GM21717 (cell line): Measurements from ENCODE around the gene GAMT.

ENCODE experiments used
- ATAC-seq: cut with Tn5 transposase; IDR thresholded peaks from one replicate; pipeline ENCODE4 v1.9.1; 2021; ENCODE audit warnings: mild to moderate bottlenecking, moderate library complexity; ENCODE audit not compliant: unreplicated experiment

The GAMT gene

DNA sequence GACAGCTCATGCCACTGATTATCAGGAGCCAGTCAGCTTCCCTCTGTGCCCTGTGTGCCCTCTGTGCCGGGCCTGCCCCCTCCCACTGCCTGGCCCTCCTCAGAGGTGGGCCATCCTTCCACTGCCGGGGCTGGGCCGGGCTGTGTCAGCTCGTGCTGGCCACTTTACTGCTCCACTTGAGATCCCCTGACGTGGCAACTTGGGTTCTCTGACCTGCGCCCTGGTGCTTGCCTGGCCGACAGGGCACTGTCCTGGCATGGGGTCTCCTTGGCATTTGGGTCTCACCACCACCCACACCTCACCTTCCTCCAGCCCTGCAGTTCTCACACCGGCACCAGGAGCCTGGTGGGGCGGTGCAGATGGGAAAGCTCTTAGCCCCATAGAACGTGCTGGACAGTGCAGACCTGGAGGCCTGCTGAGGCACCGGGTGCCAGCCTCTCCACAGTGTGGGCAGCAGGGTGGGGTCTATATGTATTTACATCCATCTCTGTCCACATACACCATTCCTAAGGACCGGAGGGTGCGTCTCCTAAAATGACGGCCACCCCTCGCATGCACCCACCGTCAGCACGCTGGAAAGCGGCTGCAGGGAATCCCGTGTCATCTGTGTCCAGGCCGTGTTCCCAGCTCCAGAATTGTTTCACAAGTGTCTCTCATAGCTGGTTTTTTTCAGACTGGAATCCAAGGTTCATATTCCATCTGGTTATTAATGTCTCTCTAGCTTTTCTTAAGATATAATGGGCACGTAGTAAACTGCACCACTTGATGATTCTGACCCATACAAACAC is 17.8 kb upstream of the GAMT start:
- no peak for ATAC-seq

GRCh38 chr19:1418496-1418775 is 17.1 kb upstream of the GAMT start:
- ATAC-seq = no peak

GRCh38 chr19:1417681-1418495 is 16.5 kb upstream of the GAMT start:
- no peak for ATAC-seq

GRCh38 chr19:1417145-1417544 is 15.8 kb upstream of the GAMT start:
- no peak for ATAC-seq

- no peak for ATAC-seq
These were observed 14.9 kb upstream of the GAMT start for GRCh38 chr19:1416014-1416841.

DNA sequence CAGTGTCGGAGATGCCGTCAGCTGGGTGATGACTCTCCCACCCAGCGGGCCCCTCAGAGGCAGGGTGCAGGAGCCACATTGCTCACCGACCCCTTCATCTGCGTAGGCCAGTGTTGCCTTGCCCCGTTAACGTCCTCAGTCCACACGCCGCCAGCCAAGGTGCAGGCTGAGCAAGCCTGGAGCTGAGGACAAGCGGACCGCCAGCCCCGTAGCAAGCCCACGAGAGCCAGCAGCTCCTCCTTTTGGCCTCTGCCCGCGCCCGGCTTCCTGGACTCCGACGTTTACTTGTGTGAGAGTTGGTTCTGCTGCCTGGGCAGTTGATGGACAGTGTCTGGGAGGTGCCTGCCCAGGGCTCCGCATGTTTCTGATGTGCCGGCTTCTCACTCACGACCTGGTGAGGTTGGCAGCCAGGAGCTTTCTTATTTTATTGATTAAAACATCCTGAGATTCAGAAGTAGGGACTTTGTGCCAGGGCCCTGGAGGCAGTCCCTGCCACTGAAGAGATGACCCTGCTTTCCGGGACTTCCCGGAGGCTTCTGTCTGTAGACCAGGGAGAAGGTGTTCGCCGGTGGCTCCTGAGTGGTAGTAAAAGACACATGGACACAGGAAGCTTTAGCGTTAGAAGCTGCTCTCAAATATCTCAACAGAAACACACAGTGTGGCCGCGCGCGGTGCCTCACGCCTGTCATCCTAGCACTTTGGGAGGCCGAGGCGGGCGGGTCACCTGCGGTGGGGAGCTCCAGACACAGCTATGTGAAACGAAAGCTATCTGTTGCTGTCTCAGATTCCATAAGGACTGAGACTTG is 11.9 kb upstream of the GAMT start:
- no peak for ATAC-seq

DNA sequence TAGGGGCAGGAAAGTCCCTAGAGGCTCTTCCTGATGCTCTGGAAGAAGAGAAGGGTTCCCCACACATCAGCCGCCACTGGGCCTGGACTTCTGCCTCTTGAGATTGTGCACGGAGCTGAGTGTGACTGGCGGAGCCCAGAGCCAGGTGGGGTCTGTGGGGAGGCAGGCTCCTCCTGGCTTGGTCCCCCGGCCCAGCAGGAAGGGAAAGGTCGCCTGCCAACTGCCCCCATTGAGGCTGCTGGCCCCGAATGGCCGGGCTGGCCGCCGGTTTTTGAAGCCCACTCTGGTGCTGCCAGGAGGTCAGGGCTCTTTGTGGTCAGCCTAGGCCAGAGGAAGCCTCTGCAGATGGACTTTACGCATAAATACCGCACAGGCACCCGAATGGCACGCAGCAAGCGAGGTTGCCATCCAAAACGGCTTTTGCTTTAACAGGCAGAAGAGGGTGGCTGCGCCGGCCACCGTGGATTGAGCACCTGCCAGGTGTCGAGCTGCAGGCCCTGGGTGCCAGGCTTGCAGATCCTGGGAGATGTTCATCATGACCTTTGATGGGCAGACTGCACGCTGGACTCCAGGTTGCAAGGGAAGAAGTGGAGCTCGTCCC is 11.1 kb upstream of the GAMT start:
- no peak for ATAC-seq

DNA sequence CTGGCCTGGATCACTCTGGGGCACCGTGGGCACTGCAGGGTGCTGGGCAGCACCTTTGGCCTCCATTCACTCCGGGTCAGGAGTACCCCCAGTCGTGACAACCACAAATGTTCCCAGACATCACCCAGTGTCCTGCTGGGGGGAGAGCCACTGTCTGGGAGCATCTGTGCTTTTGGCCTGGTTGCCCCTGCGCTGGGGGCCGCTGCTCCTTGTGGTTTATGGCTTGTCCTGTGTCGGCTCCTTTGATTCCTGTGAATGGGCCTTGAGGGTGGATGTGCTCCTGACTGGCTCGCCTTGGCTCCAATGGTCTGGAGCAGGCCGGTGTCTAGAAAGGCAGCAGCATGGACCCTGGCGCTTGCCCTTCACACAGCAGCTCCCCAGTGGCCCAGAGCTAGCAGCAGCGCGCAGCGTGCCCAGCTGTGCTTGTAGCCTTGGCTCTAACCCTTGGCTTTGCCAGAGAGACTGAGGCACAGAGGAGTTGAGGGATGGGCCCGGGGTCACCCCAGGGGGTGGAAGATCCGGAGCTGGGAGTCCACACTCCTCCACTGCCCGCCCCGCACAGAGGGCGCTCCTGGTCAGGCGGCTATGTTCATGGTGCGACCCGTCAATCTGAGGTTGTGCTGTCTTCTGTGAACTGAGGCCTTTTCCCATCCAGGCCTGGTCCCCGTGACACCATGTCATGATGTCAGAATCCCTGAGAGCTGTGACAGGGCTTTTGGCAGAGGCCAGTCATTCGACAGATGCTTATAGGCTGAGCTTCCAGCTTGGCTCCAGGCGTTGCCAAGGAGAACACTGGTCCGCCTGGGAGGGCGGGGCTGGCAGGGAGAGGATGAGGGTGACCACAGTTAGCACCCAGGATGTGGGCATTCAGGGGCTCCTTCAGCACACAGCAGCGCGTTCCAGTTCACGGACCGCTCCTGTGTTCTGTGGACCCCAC is 10.2 kb upstream of the GAMT start:
- ATAC-seq = no peak

DNA sequence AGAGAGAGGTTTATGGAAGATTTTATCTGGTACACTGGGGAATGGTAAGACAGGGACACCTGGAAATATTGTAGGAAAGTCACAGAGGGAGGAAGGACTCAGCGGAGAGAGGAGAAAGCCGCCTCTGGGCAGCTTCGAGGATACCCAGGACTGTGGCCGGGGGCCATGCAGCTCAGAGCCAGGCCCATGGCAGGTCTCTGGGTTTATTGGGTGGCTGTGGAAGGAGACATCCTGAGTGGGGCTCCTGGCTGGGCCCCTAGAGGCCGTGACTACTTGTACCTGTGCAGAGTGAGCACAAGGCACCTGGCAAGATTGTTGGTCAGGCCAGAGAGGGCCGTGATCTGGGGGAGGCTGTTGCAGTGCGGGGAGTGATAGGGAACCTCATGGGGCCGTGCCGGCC is 9.4 kb upstream of the GAMT start:
- no peak for ATAC-seq

- no peak for ATAC-seq
These were observed 8.9 kb upstream of the GAMT start for GRCh38 chr19:1410136-1410786.

DNA sequence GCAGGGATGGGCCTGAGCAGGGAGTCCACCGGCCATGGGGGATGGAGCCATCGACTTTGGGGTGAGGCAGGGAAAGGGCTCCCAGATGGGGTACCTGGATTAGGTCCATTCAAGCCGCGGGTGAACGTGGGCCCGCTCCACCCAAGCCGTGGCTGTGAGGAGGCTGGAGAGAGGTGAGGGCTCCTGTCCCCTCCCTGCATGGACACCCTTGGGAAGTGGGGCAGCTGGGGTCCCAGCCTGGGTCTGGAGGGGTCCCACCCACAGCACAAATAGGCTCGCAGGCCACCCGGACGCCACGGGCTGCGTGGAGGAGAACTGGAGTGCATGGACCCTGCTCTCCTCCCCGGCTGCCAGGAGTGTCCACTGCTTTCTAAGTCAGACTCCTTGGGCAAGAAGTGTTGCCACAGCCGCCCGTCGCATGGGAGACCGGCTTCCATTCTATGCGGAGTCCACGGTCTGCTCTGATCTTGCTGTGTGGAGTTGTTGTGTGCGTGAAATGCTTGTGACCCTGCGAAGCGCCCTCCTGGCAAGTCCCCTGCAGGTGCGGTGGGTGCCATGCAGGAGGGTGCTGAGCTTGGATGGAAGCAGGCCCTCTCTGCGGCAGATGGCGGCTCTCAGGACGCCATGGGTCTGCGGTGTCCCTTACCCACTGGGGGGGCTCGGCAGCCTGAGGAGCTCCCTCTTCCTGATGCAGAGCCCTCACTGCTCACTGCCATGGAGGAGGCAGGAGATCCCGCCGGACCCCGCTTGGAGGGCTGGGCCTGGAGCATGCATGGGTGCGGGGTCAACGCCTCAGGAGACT is 8.1 kb upstream of the GAMT start:
- no peak for ATAC-seq

DNA sequence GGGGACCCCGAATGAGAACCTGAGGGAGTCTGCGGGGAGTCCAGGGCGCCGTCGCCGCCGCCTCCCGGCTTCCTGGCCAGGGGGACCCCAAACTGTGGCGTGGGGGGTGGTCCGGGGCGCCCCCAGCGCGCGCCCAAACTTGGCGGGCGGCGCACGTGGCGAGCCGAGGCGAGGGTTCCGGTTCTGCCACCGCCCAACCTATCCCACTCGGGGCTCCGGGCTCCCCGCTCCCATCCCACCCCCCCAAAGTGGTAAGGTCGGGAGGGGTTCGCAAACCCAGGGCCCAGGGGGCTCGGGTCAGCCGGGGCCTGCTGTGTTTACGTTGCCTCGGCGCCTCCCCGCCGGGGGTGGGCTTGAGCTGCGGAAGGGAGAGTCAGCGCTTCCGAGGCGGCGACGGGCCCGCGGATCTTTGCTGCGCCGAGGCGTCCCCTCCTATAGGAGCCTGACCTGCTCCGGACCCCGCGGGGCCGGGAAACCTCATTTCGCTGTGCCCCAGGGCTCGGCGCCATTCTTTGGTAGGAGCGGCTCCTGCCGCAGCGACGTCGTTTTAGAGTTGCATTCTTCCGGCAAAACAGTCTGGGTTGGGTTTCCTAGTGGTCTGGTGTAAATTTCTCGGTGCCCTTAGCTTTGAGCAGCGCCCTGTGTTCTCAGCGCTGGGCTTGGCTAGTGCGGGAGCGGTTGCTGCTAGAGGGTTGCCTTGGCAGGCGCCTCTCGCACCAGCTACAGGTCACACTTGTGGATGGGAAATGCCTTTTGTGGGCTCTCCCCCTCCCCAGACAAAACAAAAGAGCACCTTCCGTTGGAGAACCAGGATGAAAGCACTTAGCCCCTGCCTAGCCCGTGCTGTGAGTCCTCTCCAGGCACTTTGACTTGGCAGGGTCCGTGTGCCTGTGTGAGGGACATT is 7.2 kb upstream of the GAMT start:
- no peak for ATAC-seq

DNA sequence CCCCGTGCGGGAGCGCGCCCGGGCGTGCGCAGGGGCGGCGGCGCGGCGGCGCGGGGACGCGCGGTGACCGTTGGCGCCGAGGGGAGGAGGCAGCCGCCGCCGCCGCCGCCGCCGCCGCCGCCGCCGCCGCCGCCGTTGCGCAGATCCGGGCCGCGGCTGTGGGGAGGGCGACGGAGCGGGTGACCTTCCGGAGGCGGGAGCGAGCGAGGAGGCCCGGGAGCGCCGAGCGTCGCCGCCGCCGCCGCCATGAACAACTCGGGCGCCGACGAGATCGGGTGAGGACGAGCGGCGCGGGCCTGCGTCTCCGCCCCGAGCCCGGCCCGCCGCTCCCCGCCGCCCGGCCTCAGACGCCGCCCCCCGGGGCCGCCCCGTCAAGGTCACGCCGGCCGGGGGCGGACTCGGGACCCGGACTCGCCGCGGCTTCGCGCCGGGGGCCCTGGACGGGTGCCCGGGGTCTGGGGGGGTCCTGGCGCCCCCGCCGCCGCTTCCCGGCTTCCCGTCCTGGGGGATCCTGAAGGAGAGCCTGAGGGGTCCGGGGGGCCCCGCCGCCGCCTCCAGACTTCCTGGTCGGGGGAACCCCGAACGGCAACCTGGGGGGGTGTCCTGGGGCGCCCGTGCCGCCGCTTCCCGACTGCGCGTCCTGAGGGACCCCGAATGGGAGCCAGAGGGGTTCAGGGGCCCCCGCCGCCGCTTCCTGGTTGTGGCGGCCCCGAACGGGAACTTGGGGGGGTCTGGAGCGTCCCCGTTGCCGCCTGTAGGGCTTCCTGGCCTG is 6.4 kb upstream of the GAMT start, which contains the start of gene DAZAP1:
DAZAP1 (plus strand) TSS at position 59 of the 772 bp plus-strand sequence; CDS start at position 247, 188 bp downstream.
- ATAC-seq = peak; percentile 22

DNA sequence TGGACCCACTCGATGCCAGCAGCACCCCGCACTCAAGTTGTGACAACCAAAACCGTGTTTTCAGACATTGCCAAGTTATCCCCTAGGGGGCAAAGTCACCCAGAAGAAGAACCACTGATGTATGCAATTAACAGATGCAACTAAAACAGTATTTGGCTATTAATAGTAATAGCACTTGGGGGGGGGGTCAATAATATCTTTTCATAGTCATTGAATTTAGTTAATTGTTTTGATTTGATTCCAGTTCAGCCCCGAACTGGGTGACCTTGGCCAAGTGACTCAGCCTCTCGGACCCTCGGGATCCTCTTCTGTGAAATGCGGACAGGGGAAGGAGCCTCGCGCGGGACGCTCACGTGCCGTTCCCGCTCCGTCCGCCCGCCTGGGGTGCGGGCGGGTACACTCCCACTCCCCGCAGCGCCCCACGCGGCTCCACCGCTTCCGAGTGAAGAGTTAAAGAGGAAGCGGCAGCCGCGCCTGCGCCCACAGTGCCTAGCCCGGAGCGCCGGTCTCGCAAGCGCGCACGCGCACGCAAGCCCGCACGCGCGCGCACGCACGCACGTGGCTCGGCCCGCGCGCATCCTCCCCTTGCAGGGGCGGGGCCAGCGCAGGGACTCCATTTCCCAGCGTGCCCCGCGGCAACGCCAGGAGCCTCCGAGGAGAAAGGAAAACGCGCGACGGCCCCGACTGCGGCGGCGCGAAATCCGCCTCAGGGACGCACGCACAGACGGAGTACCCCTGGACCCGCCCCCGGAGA is 5.6 kb upstream of the GAMT start:
- ATAC-seq = peak; percentile 48

DNA sequence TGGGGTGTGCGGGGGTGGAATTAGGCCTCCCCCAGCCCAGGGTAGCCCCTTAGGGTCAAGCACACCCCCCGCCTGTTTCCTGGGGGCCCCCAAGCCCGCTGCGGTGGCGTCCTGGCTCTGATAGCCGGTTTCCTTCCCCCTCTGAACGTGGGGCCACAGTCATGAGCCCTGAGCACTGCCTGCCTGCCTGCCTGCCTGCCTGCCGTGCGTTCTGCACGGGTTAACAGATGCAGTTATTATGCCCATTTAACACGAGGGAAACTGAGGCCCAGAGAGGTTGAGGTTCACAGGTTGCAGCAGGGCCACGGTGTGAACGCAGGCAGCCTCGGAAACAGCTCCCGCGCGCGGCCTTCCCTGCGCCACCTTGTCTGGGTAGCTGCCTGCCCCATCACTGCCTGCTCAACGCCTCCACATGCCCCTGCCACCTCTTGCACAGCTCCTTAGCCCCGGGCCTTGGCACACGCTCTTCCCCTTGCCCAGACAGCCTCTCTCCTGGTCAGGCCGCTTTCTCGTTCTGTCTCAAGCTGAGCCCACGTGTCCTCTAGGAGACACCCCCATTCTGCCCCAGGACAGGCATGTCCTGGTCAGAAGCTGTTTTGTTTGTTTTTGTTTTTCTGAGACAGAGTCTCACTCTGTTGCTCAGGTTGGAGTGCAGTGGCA is 1.2 kb upstream of the GAMT start:
- no peak for ATAC-seq
